Measurements from ENCODE around the gene DAZAP1. TPM values are rescaled to one million over a fixed set of nuclear protein-coding genes. Genes with fewer than 3 reads are reported as not detected.

DAZAP1 gene
- total RNA-seq, 2 experiments from 2014 or later, result 194 to 218 TPM

DNA sequence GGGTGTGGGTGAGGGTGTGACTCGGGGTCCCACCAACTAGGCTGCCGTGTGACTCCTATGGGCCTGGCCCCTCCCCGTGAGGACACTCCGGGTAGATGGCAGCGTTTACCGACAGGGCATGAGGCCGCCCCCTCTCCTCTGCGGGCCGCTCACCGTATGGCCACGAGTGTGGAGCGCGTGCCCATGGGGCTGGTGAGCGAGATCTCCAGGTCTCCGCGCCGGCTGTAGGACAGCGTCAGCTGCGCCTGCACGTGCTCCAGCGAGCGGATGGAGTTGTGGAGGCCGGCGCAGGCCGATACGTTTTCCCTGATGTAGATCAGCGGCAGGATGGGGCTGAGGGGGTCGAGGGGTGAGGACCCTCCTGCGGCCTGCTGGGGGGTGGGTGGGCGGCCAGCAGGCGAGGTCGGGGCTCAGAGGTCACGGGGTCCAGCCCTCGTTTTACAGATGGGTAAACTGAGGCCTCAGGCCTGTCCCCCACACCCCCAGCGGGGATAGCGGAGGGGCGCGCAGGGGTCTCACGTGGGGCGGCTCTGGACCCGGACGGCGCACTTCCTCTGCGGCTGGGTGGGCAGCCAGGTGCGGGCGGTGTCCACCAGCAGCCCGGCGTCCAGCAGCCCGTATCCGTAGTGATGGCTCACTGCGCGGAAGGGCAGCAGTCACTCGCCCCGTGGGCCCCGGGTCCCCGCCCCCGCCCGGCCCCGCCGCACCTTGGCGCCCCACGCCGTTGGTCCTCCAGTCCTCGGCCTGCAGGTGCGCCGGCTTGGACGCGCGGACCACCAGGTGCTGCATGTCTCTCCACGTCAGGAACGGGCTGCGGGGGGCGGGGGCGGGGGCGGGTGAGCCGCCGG is 76.0 kb downstream of the DAZAP1 start:
- H3K36me3 Mint-ChIP-seq (ENCODE audit: low read depth), result peaks cover 3% of the 10 kb centered on the region
- H3K27ac Mint-ChIP-seq, result no peak overlapping the region
- H3K9me3 Mint-ChIP-seq, result no peaks in the 10 kb centered on the region
- no peak for DNase-seq
- H3K27me3 Mint-ChIP-seq, result no peaks in the 10 kb centered on the region
- H3K4me1 Mint-ChIP-seq, result peaks cover 8% of the 10 kb centered on the region
- H3K4me3 Mint-ChIP-seq, result no peak overlapping the region
- CTCF ChIA-PET, result no interaction called here
- POLR2A ChIA-PET, result no interaction called here

- ChIA-PET CTCF (no interaction called here), POLR2A (no interaction called here)
- H3K4me1 Mint-ChIP-seq, result peaks cover 7% of the 10 kb centered on the region
- no peak for DNase-seq
- H3K4me3 Mint-ChIP-seq, result no peak overlapping the region
- H3K27me3 Mint-ChIP-seq, result no peaks in the 10 kb centered on the region
- H3K36me3 Mint-ChIP-seq (ENCODE audit: low read depth), result peaks cover 2% of the 10 kb centered on the region
- H3K27ac Mint-ChIP-seq, result no peak overlapping the region
- H3K9me3 Mint-ChIP-seq, result no peaks in the 10 kb centered on the region
Measured at GRCh38 chr19:1483979-1484428, 76.6 kb downstream of the DAZAP1 start.

Other genes starting within 250 kb of the DAZAP1 start
- gene SBNO2, start 233.3 kb upstream of the DAZAP1 start, total RNA-seq, result 10 to 100 TPM; 94.4 to 98.2 TPM
- 10 to 100 TPM; 84.2 to 85.1 TPM for gene STK11, start 201.8 kb upstream of the DAZAP1 start, total RNA-seq
- gene CBARP, start 169.6 kb upstream of the DAZAP1 start, total RNA-seq, result under 1 TPM; 0.35 to 0.55 TPM
- gene ATP5F1D, start 165.8 kb upstream of the DAZAP1 start, total RNA-seq, result 100 to 1,000 TPM; 171 to 173 TPM
- gene MIDN, start 159.0 kb upstream of the DAZAP1 start, total RNA-seq, result 10 to 100 TPM; 86.2 to 88.6 TPM
- gene CIRBP, start 138.3 kb upstream of the DAZAP1 start, total RNA-seq, result 100 to 1,000 TPM; 203 to 204 TPM
- gene FAM174C, start 132.1 kb upstream of the DAZAP1 start, total RNA-seq, result 10 to 100 TPM; 45.9 to 50.1 TPM
- gene EFNA2, start 121.7 kb upstream of the DAZAP1 start, total RNA-seq, result not detected
- gene NDUFS7, start 23.7 kb upstream of the DAZAP1 start, total RNA-seq, result 100 to 1,000 TPM; 107 to 109 TPM
- gene GAMT, start 6.0 kb upstream of the DAZAP1 start, total RNA-seq, result 10 to 100 TPM; 13.2 to 13.8 TPM
- gene RPS15, start 30.8 kb downstream of the DAZAP1 start, total RNA-seq, result 1,000 to 10,000 TPM; 1,378 to 1,409 TPM
- gene APC2, start 42.5 kb downstream of the DAZAP1 start, total RNA-seq, result under 1 TPM in 1 of 2 experiments, not detected in 1; 0.03 TPM
- gene C19orf25, start 71.6 kb downstream of the DAZAP1 start, total RNA-seq, result 10 to 100 TPM; 38.4 to 38.5 TPM
- gene PCSK4, start 82.8 kb downstream of the DAZAP1 start, total RNA-seq, result 1 to 10 TPM; 2.5 to 3.6 TPM
- gene REEP6, start 83.6 kb downstream of the DAZAP1 start, total RNA-seq, result 1 to 10 TPM; 1.1 to 1.6 TPM
- 1 to 10 TPM; 2.9 to 3.5 TPM for gene ADAMTSL5, start 105.4 kb downstream of the DAZAP1 start, total RNA-seq
- gene PLK5, start 116.5 kb downstream of the DAZAP1 start, total RNA-seq, result not detected
- 1 to 10 TPM; 7.6 to 8.4 TPM for gene MEX3D, start 160.7 kb downstream of the DAZAP1 start, total RNA-seq
- 10 to 100 TPM; 63.6 to 66.8 TPM for gene MBD3, start 185.3 kb downstream of the DAZAP1 start, total RNA-seq
- 100 to 1,000 TPM; 177 to 191 TPM for gene UQCR11, start 197.9 kb downstream of the DAZAP1 start, total RNA-seq
- gene TCF3, start 245.0 kb downstream of the DAZAP1 start, total RNA-seq, result 10 to 100 TPM; 67.3 to 71.2 TPM

All from activated CD4-positive, alpha-beta memory T cell treated with anti-CD3 and anti-CD28 coated beads, Interleukin-2, amount 10 ng/mL, durations not matched to agents 7 days and 5 days (primary cell).